ENCODE results near the gene SFXN5.

Gene SFXN5

DNA sequence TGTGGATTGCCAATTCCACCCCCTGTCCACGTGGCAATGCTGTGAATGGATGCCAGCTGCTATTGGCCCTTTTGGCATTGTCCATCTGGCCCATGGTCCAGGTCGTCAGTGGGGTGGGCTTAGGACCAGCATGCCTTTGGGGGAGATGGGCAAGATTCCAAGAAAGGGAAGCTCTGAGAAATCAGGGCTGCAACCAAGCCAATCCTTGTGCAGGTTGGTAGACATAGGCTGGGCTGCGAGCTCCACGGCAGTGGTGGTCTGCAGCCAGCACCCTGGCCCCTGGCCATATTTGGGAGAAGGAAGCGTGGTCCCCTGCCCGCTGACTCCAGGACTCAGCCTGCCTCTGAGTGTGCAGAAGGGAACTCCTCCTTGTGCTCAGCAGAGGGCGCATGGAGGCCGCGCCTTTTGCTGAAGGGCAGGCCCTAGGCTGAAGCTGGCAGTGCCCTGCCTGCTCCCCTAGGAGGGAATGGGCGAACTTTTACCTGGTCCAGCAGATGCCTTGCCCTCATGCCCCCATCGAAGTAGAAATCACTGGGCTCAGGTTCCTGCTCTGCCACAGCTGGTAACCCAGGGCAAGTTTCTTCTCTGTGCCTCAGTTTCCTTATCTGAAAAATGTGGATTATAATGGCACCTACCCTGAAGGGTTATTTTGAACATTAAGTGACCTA is 178.9 kb downstream of the SFXN5 start:
- peak; percentile 78 for DNase-seq
